Measurements from ENCODE around the gene NKAP. TPM values are rescaled to one million over a fixed set of nuclear protein-coding genes. Genes with fewer than 3 reads are reported as not detected.
"Not testable (repeated sequence)": the region's sequence is repeated elsewhere in the genome, so short reads cannot be mapped to it uniquely, and the experiment has no call there.

Gene NKAP
- total and polyA plus RNA-seq, 9 of the 15 experiments (the other 6 are each of a cell fraction or from before 2014, with no cell fraction given) = 3.1 to 8.3 (median 7.0) TPM

DNA sequence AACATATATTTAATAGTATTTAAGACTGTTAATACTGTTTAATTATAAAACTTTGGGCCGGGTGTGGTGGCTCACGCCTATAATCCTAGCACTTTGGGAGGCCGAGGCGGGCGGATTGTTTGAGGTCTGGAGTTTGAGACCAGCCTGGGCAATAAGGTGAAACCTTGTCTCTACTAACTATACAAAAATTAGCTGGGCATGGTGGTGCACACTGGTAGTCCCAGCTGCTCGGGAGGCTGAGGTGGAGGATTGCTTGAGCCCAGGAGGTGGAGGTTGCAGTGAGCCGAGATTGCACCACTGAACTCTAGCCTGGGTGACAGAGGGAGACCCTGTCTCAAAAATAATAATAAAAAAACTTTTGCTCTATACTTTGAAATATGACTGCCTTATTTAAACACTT is 21.2 kb downstream of the NKAP start:
- WGBS (ENCODE audit: insufficient coverage, low coverage, missing lambda C conversion rate) = 92% methylated on average over 7 of the region's 7 CpGs
- ATAC-seq; H3K4me3 ChIP-seq; H3K9me3 ChIP-seq (replicated peaks; ENCODE audit: control insufficient read depth, insufficient read depth, low read depth, low read length); H3K9me1 ChIP-seq (ENCODE audit: control insufficient read depth, insufficient read depth, low read length); in situ Hi-C loops (cut with MboI); BruUV-seq (replicated peaks); POLR2A ChIA-PET; H3K36me3 ChIP-seq (ENCODE audit: control insufficient read depth, insufficient read depth, low read length); intact Hi-C loops (cut with micrococcal nuclease); H3K4me1 ChIP-seq (replicated peaks in 1 of 2; ENCODE audit: control insufficient read depth in 2 of 2, insufficient read depth in 2 of 2, low read length in 2 of 2); H4K20me1 ChIP-seq (replicated peaks; ENCODE audit: control insufficient read depth, insufficient read depth, low read length); H2AFZ ChIP-seq (ENCODE audit: low read depth, low read length); H3K9ac ChIP-seq (ENCODE audit: insufficient read depth in 1 of 2, low read depth in 2 of 2, low read length in 2 of 2); H3K27ac ChIP-seq (ENCODE audit: extremely low read depth, low read depth, low read length); CTCF ChIA-PET (ENCODE audit: low intra/inter-chr PET ratio); DNase-seq (ENCODE audit: extremely low read depth in 1 of 4, low spot score in 3 of 4); FAIRE-seq; H3K4me2 ChIP-seq (ENCODE audit: insufficient read depth, low read length); H3K27me3 ChIP-seq (ENCODE audit: control insufficient read depth in 2 of 2, insufficient read depth in 2 of 2, low read length in 2 of 2); H3K79me2 ChIP-seq (ENCODE audit: control insufficient read depth, insufficient read depth, low read length): not testable (repeated sequence)

DNA sequence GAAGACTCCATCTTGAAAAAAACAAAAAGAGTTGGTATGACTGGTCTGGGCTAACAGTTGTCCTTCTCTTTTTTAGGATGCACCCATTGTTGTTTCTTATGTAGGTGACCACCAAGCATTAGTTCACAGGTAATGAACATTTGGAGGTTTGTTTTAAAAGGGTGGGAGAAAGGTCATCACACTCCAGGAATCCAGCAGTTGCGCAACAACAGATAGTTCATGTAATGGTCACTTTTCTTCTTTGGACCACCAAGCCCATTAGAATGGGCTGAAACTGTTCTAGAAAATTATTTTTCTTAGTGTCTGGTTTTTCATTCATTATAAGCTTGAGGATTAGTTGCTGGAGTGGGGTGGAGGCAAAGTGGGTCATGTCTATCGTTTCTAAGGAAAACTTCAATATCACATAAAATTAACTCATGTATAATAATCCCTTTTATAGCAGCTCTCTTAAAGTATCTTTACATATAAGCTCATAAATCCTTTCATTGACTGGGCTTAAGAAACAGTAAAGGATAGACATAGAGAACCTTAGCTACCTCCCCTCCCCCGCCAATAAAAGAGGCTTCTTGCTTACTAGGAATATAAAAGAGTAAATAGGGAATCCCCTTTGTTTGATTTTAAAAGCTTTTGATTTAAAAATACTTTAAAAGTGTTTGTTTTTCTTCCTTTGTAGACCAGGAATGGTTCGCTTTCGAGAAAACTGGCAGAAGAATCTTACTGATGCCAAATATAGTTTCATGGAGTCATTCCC is 23.5 kb downstream of the NKAP start:
- TF ChIP-seq CHD4 (IDR thresholded peaks at IDR 0.05; ENCODE audit: insufficient read depth, insufficient replicate concordance, low read depth, low read length, poor library complexity, severe bottlenecking) = no peak
- TF ChIP-seq CEBPB (tag; IDR thresholded peaks at IDR 0.05) = peak; percentile 86
- no peak for TF ChIP-seq DMBX1 (CRISPR knock-in tag; IDR thresholded peaks at IDR 0.05; ENCODE audit: borderline replicate concordance)
- 0 out of 2 replicates have a peak, but pooled peaks have one; percentile 21 for TF ChIP-seq CEBPG (CRISPR knock-in tag; IDR thresholded peaks at IDR 0.05)
- peak; percentile 47 to 89 for TF ChIP-seq CEBPG (tag; conservative IDR thresholded peaks at IDR 0.05 in 1 of 2, IDR thresholded peaks at IDR 0.05 in 1 of 2)
- no TSS peak for BruUV-seq (replicated peaks)
- no peaks in the 10 kb centered on the region for H3K36me3 ChIP-seq (ENCODE audit: control insufficient read depth, insufficient read depth, low read length)
- H3K9me1 ChIP-seq (ENCODE audit: control insufficient read depth, insufficient read depth, low read length) = no peaks in the 10 kb centered on the region
- no peaks in the 10 kb centered on the region for H3K79me2 ChIP-seq (ENCODE audit: control insufficient read depth, insufficient read depth, low read length)
- H3K4me2 ChIP-seq (ENCODE audit: insufficient read depth, low read length) = no peak overlapping the region
- ATAC-seq = no peak
- no peak overlapping the region for H2AFZ ChIP-seq (ENCODE audit: low read depth, low read length)
- WGBS (ENCODE audit: insufficient coverage, low coverage, missing lambda C conversion rate) = 62% methylated on average over 5 of the region's 5 CpGs
- no peaks in the 10 kb centered on the region for H3K27me3 ChIP-seq (ENCODE audit: control insufficient read depth in 2 of 2, insufficient read depth in 2 of 2, low read length in 2 of 2)
- H3K4me3 ChIP-seq = no peak overlapping the region
- no peaks in the 10 kb centered on the region for H4K20me1 ChIP-seq (replicated peaks; ENCODE audit: control insufficient read depth, insufficient read depth, low read length)
- CTCF ChIA-PET (ENCODE audit: low intra/inter-chr PET ratio) = no interaction called here
- in situ Hi-C loops (cut with MboI) = no loop called here
- FAIRE-seq = no peak
- POLR2A ChIA-PET = no interaction called here
- H3K9me3 ChIP-seq (replicated peaks; ENCODE audit: control insufficient read depth, insufficient read depth, low read depth, low read length) = no peaks in the 10 kb centered on the region
- H3K27ac ChIP-seq (ENCODE audit: extremely low read depth, low read depth, low read length) = no peak overlapping the region
- no peak overlapping the region for H3K9ac ChIP-seq (ENCODE audit: insufficient read depth in 1 of 2, low read depth in 2 of 2, low read length in 2 of 2)
- H3K4me1 ChIP-seq (replicated peaks in 1 of 2; ENCODE audit: control insufficient read depth in 2 of 2, insufficient read depth in 2 of 2, low read length in 2 of 2) = no peaks in the 10 kb centered on the region; a peak in 1 of 5 replicates
- intact Hi-C loops (cut with micrococcal nuclease) = no loop called here
- DNase-seq (ENCODE audit: extremely low read depth in 1 of 4, low spot score in 3 of 4) = no peak
